IMR-90 (cell line): Measurements from ENCODE around the gene AGAP1. TPM values are rescaled to one million over a fixed set of nuclear protein-coding genes. Genes with fewer than 3 reads are reported as not detected.

Experiments
- ATAC-seq: fragments of 200-7000 bp; cut with Tn5 transposase; 2 replicates; pipeline ENCODE4 v1.9.1; 2020; ENCODE audit warnings: low read depth, mild to moderate bottlenecking, moderate library complexity
- BruUV-seq: library from RNA; stranded (reverse); fragments of 400-500 nt; replicated peaks from 2 replicates; lab custom pipeline; 2021; lab: Mats Ljungman, UMichigan
- CTCF ChIA-PET: fragments of 300-600 bp; formaldehyde crosslinking; extraction: SDS; loops from one replicate; lab custom pipeline; 2021; ENCODE audit warnings: antibody characterized with exemption; lab: Yijun Ruan, JAX
- POLR2A ChIA-PET: fragments of 300-600 bp; sonication (Branson Sonifier 250); formaldehyde crosslinking; loops from one replicate; lab custom pipeline; 2022; ENCODE audit warnings: antibody characterized with exemption; ENCODE audit not compliant: unreplicated experiment; lab: Charles Lee
- DNase-seq: peaks from one replicate; pipeline ENCODE4 v3.0.0; 2013
- H2AFZ ChIP-seq: replicated peaks from 2 replicates; pipeline ENCODE3; 2013; ENCODE audit warnings: low read length, mild to moderate bottlenecking; ENCODE audit not compliant: poor library complexity
- H2AK5ac ChIP-seq: 2 replicates; pipeline ENCODE4 v1.6.1; 2013; ENCODE audit warnings: low read depth, low read length, inconsistent platforms
- H2AK9ac ChIP-seq: replicated peaks from 2 replicates; pipeline ENCODE3; 2013; ENCODE audit warnings: mild to moderate bottlenecking, low read depth, low read length, moderate library complexity; ENCODE audit not compliant: poor library complexity
- H2BK120ac ChIP-seq: 2 replicates; pipeline ENCODE4 v1.6.1; 2013; ENCODE audit warnings: low read depth, low read length, inconsistent platforms
- H2BK15ac ChIP-seq: 3 replicates; pipeline ENCODE4 v1.6.1; 2013; ENCODE audit warnings: low read depth, low read length, inconsistent platforms
- H2BK20ac ChIP-seq: 2 replicates; pipeline ENCODE4 v1.6.1; 2013; ENCODE audit warnings: low read depth, mild to moderate bottlenecking, inconsistent platforms, low read length, moderate library complexity
- H2BK5ac ChIP-seq: 2 replicates; pipeline ENCODE4 v1.6.1; 2013; ENCODE audit warnings: mild to moderate bottlenecking, low read depth, low read length, inconsistent platforms; ENCODE audit not compliant: poor library complexity, severe bottlenecking
- H3K14ac ChIP-seq: replicated peaks from 2 replicates; pipeline ENCODE4 v1.6.1; 2013; ENCODE audit warnings: low read depth, low read length, inconsistent platforms
- H3K18ac ChIP-seq: 2 replicates; pipeline ENCODE4 v1.6.1; 2013; ENCODE audit warnings: low read depth, low read length, control low read depth
- H3K23ac ChIP-seq: 2 replicates; pipeline ENCODE4 v1.6.1; 2013; ENCODE audit warnings: low read depth, low read length, inconsistent platforms
- H3K27ac ChIP-seq: 2 replicates; pipeline ENCODE4 v1.5.1; 2013; ENCODE audit warnings: mild to moderate bottlenecking, control low read depth, low read length; ENCODE audit not compliant: insufficient read depth
- H3K27me3 ChIP-seq: 2 replicates; pipeline ENCODE4 v1.6.1; 2013; ENCODE audit warnings: low read length; ENCODE audit not compliant: control insufficient read depth, insufficient read depth
- H3K36me3 ChIP-seq: 2 replicates; pipeline ENCODE4 v1.6.1; 2013; ENCODE audit warnings: low read length, mixed read lengths; ENCODE audit not compliant: control insufficient read depth, insufficient read depth
- H3K4ac ChIP-seq: 2 replicates; pipeline ENCODE4 v1.6.1; 2013; ENCODE audit warnings: low read depth, low read length, inconsistent platforms
- H3K4me1 ChIP-seq: 2 replicates; pipeline ENCODE4 v1.6.1; 2013; ENCODE audit warnings: low read length, mixed read lengths; ENCODE audit not compliant: control insufficient read depth, insufficient read depth
- H3K4me2 ChIP-seq: 2 replicates; pipeline ENCODE4 v1.6.1; 2013; ENCODE audit warnings: low read depth, mild to moderate bottlenecking, control low read depth, low read length, moderate library complexity
- H3K4me3 ChIP-seq: 2 replicates; pipeline ENCODE4 v1.5.1; 2013; ENCODE audit warnings: low read depth, mild to moderate bottlenecking, control low read depth, low read length, moderate library complexity; ENCODE audit not compliant: insufficient read depth
- H3K56ac ChIP-seq: 2 replicates; pipeline ENCODE4 v1.6.1; 2013; ENCODE audit warnings: low read length, inconsistent platforms; ENCODE audit not compliant: insufficient read depth; ENCODE audit errors: extremely low read depth
- H3K79me1 ChIP-seq, 2 experiments: 2 replicates each; pipeline ENCODE4 v1.6.1; 2013; ENCODE audit warnings: low read length in 2 of 2, inconsistent platforms in 1 of 2, low read depth in 1 of 2
- H3K9ac ChIP-seq: 2 replicates; pipeline ENCODE4 v1.6.1; 2013; ENCODE audit warnings: low read depth, low read length, control low read depth
- H3K9me1 ChIP-seq: 2 replicates; pipeline ENCODE4 v1.6.1; 2013; ENCODE audit warnings: low read length, inconsistent platforms; ENCODE audit not compliant: insufficient read depth
- H3K9me3 ChIP-seq: 2 replicates; pipeline ENCODE4 v1.6.1; 2013; ENCODE audit warnings: low read length; ENCODE audit not compliant: control insufficient read depth, insufficient read depth
- H4K20me1 ChIP-seq: 2 replicates; pipeline ENCODE4 v1.6.1; 2013; ENCODE audit warnings: low read length, inconsistent platforms; ENCODE audit not compliant: insufficient read depth
- H4K5ac ChIP-seq: 2 replicates; pipeline ENCODE4 v1.6.1; 2013; ENCODE audit warnings: mild to moderate bottlenecking, low read depth, low read length, control low read depth
- H4K8ac ChIP-seq, 2 experiments: 2 replicates each; pipeline ENCODE4 v1.6.1; 2013; ENCODE audit warnings: low read depth in 2 of 2, low read length in 2 of 2, control low read depth in 1 of 2, inconsistent platforms in 1 of 2
- H4K91ac ChIP-seq: 2 replicates; pipeline ENCODE4 v1.6.1; 2013; ENCODE audit warnings: low read depth, low read length, inconsistent platforms; ENCODE audit not compliant: insufficient read depth
- NFE2L2 ChIP-seq: fragments of 150-350 bp; IDR thresholded peaks from 2 replicates; pipeline ENCODE4 v1.6.1; 2016; ENCODE audit warnings: low read depth, mild to moderate bottlenecking, low read length
- RAD21 ChIP-seq: IDR thresholded peaks from 2 replicates; pipeline ENCODE4 v1.6.1; 2012; ENCODE audit warnings: low read length, improper control_type of control experiment
- RFX5 ChIP-seq: IDR thresholded peaks from 2 replicates; pipeline ENCODE4 v1.8.0; 2012; ENCODE audit warnings: low read depth, mild to moderate bottlenecking, low read length, moderate library complexity
- WGBS, 2 experiments: methylation state at CpG; one replicate each; pipeline versions ENCODE4 v1.1.5 to v1.1.7; 2013; ENCODE audit warnings: missing lambda C conversion rate in 2 of 2; ENCODE audit not compliant: insufficient read length in 1 of 2; ENCODE audit errors: extremely low coverage in 2 of 2; 5-methylcytosine and 5-hydroxymethylcytosine counted together
- dilution Hi-C: fragments of 300-500 bp; cut with HindIII; formaldehyde crosslinking; loops from one replicate; pipeline ENCODE4 v1.14.3; 2018; ENCODE audit warnings: low sequenced_read_pairs; ENCODE audit not compliant: unreplicated experiment
- in situ Hi-C: fragments of 300-500 bp; cut with MboI; formaldehyde crosslinking; loops from 3 replicates; pipeline ENCODE4 v1.14.3; 2019; ENCODE audit warnings: low sequenced_read_pairs, inconsistent platforms, mixed read lengths
- intact Hi-C: fragments of 100-400 bp; cut with micrococcal nuclease; formaldehyde crosslinking; loops from 2 replicates; pipeline ENCODE4 v1.10.0; 2022
- polyA plus RNA-seq, 3 experiments: library from polyadenylated mRNA; depleted of rRNA; stranded (reverse); fragments of >200 nt; gene quantifications; 2 replicates each; pipeline ENCODE4 v1.2.3, GENCODE V29; 2012; ENCODE audit warnings: low replicate concordance in 1 of 3
- total RNA-seq: library from RNA; depleted of rRNA; stranded (reverse); fragments of >200 nt; gene quantifications from 2 replicates; pipeline ENCODE4 v1.2.3, GENCODE V29; 2012

The AGAP1 gene
- total and polyA plus RNA-seq, 2 of the 4 experiments (the other 2 are of a cell fraction) = 15.1 to 16.4 TPM

DNA sequence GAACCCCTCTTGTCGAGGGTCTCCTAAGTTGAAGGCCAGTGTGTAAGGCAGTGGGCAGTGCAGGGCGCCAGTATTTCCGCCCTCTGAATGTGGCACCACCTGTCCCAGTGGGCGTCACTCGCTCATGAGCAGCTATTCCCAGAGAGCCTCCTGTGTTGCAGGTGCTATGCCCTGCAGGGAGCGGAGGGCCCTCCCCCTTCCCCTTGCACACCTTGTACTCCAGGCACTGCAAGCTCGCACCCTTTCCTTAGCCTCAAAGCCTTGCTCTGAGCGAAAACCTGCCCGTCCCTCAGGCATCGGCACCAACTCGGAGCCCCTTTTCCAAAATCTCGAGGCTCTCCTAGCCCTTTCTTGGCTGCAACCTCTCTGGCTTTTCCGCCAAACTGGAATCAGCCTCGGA, 282.7 kb downstream of the AGAP1 start:
- intact Hi-C loops = loop anchor here (10.0 kb wide), 1 partner anchor 1298 kb away; no protein-coding TSS in a partner anchor
- dilution Hi-C loops = loop anchor here (25.0 kb wide), 1 partner anchor 411 kb away; no protein-coding TSS in a partner anchor
- CTCF ChIA-PET = no interaction called here

More for the DNA sequence above, 282.7 kb downstream of the AGAP1 start:
- 93% methylated on average over 7 of the region's 14 CpGs; no CpG with 5 or more reads in 1 of the 2 experiments for WGBS, 2 experiments
- no peak overlapping the region for H2AK9ac ChIP-seq
- no peak for DNase-seq
- H3K27ac ChIP-seq = no peak overlapping the region
- H4K8ac ChIP-seq = no peak overlapping the region
- H3K18ac ChIP-seq = no peak overlapping the region
- H3K9me1 ChIP-seq = no peaks in the 10 kb centered on the region; the same call in 1 of the 2 replicates
- TF ChIP-seq RFX5 (no peak), RAD21 (no peak), NFE2L2 (no peak)
- no peak overlapping the region for H3K4me3 ChIP-seq
- no peaks in the 10 kb centered on the region for H3K4me1 ChIP-seq
- no peak overlapping the region for H2AK5ac ChIP-seq
- H3K9me3 ChIP-seq = no peaks in the 10 kb centered on the region
- H3K36me3 ChIP-seq = peaks cover 4% of the 10 kb centered on the region; the same call in 1 of the 2 replicates
- H4K5ac ChIP-seq = no peak overlapping the region
- no peak overlapping the region for H3K56ac ChIP-seq
- H3K4ac ChIP-seq = no peak overlapping the region
- no peaks in the 10 kb centered on the region for H3K27me3 ChIP-seq
- H2BK120ac ChIP-seq = no peak overlapping the region
- no peak overlapping the region for H3K23ac ChIP-seq
- ATAC-seq = no peak
- POLR2A ChIA-PET = no interaction called here
- in situ Hi-C loops = loop anchor here (25.0 kb wide), 1 partner anchor 536 kb away; no protein-coding TSS in a partner anchor
- H2BK5ac ChIP-seq = no peak overlapping the region
- H3K9ac ChIP-seq = no peak overlapping the region
- BruUV-seq = no TSS peak
- no peak overlapping the region for H2BK20ac ChIP-seq
- H2BK15ac ChIP-seq = no peak overlapping the region
- H3K79me1 ChIP-seq = no peaks in the 10 kb centered on the region
- no peak overlapping the region for H4K91ac ChIP-seq
- H3K4me2 ChIP-seq = no peak overlapping the region
- H2AFZ ChIP-seq = no peak overlapping the region
- H4K20me1 ChIP-seq = no peaks in the 10 kb centered on the region
- no peak overlapping the region for H3K14ac ChIP-seq
